HG02970 (cell line): ENCODE results near the gene CYB5R3.

Experiments
- ATAC-seq: cut with Tn5 transposase; IDR thresholded peaks from one replicate; pipeline ENCODE4 v1.9.1; 2021; ENCODE audit warnings: mild to moderate bottlenecking, moderate library complexity, moderate number of reproducible peaks; ENCODE audit not compliant: unreplicated experiment, low FRiP score

Gene CYB5R3

GRCh38 chr22:42646569-42647525, 2.3 kb downstream of the CYB5R3 start:
- no peak for ATAC-seq

GRCh38 chr22:42645938-42646568, 3.1 kb downstream of the CYB5R3 start:
- no peak for ATAC-seq

- ATAC-seq, result no peak
Measured at GRCh38 chr22:42645341-42645937, 3.8 kb downstream of the CYB5R3 start.

GRCh38 chr22:42644422-42645340, 4.5 kb downstream of the CYB5R3 start:
- ATAC-seq, result no peak

- ATAC-seq, result no peak
Measured at GRCh38 chr22:42643634-42644421, 5.4 kb downstream of the CYB5R3 start.

- ATAC-seq, result no peak
Measured at GRCh38 chr22:42642806-42643633, 6.2 kb downstream of the CYB5R3 start.

GRCh38 chr22:42641801-42642413, 7.3 kb downstream of the CYB5R3 start:
- no peak for ATAC-seq

GRCh38 chr22:42639541-42640241, 9.5 kb downstream of the CYB5R3 start:
- ATAC-seq, result no peak

- no peak for ATAC-seq
Measured at GRCh38 chr22:42637555-42637954, 11.6 kb downstream of the CYB5R3 start.

- ATAC-seq, result no peak
Measured at GRCh38 chr22:42636506-42636905, 12.7 kb downstream of the CYB5R3 start.

GRCh38 chr22:42635531-42635930, 13.7 kb downstream of the CYB5R3 start:
- no peak for ATAC-seq

GRCh38 chr22:42633013-42633412, 16.2 kb downstream of the CYB5R3 start:
- ATAC-seq, result no peak

- no peak for ATAC-seq
Measured at GRCh38 chr22:42632096-42632495, 17.1 kb downstream of the CYB5R3 start.

GRCh38 chr22:42630901-42631602, 18.1 kb downstream of the CYB5R3 start:
- ATAC-seq, result no peak

- no peak for ATAC-seq
Measured at GRCh38 chr22:42630211-42630610, 19.0 kb downstream of the CYB5R3 start.

GRCh38 chr22:42627981-42628380, 21.2 kb downstream of the CYB5R3 start:
- ATAC-seq, result no peak
